ENCODE data around the gene SYNGR2.
A peak's percentile ranks its signal among the peaks of the same experiment; 100 is the strongest.

Gene SYNGR2

DNA sequence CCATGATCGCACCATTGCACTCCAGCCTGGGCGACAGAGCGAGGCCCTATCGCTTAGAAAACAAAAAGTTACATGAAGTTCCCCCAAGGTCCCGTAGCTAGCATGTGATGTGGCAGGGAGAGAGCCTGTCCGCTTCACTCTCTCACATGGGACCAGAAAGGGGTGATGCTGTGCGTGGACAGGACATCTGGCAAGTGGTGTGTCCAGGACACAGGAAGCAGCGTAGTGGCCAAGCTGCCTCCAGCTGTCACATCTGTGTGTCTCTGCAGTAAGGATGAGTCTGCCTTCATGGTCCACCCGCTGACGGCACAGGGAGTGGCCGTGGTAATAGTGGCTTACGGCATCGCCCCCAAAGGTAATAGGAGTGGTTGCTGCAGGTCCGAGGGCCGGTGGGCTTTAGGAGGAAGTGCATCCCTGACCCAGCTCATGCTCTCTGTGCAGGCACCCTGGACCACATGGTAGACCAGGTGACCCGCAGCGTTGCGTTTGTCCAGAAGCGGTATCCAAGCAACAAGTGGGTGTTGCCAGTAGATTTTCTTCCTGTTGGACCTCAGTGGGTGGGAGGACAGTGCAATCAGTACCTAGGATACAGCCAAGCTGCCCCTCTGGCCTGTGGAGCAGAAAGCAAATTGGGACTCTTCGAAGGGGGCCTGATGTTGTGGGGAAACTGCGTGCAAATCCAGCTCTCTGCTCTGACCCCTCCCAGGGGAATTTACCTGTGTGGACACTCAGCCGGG lies 36.2 kb downstream of the SYNGR2 start:
- DNase-seq (ENCODE audit: low spot score): no peak

- no peak for DNase-seq (ENCODE audit: low spot score)
Observed at GRCh38 chr17:78205124-78205775, 36.9 kb downstream of the SYNGR2 start.

DNA sequence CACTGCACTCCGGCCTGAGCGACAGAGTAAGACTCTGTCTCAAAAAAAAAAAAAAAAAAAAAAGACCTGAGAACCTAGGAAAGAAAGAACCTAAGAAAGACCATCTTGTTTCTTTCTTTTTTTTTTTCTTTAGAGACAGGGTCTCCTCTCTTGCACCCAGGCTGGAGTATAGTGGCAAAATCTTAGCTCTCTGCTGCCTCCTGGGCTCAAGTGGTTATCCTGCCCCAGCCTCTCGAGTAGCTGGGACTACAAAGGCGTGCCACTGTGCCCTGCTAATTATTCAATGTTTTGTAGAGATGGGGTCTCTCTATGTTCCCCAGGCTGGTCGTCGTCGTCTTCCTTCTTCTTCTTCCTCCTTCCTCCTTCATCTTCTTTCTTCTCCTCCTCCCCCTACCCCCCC lies 37.9 kb downstream of the SYNGR2 start:
- peak; percentile 50 for DNase-seq (ENCODE audit: low spot score)

GRCh38 chr17:78208486-78208885 lies 40.1 kb downstream of the SYNGR2 start:
- no peak for DNase-seq (ENCODE audit: low spot score)

- no peak for DNase-seq (ENCODE audit: low spot score)
Observed at GRCh38 chr17:78210111-78210510, 41.7 kb downstream of the SYNGR2 start.

DNA sequence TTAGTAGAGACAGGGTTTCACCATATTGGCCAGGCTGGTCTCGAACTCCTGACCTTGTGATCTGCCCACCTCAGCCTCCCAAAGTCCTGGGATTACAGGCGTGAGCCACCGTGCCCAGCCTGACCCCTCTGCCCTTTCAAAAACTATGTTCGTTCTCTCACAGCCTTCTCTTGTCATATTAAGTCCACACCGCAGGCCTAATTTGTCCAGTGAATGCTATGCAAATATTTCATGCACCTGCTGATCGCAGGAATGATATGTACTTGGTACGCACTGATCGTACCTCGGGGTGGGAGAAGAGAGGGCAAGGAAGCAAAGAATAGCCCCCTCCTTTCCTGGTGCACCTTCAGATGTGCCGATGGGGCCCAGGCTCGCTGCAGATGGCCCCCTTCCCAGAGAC lies 42.7 kb downstream of the SYNGR2 start:
- DNase-seq (ENCODE audit: low spot score): no peak

DNA sequence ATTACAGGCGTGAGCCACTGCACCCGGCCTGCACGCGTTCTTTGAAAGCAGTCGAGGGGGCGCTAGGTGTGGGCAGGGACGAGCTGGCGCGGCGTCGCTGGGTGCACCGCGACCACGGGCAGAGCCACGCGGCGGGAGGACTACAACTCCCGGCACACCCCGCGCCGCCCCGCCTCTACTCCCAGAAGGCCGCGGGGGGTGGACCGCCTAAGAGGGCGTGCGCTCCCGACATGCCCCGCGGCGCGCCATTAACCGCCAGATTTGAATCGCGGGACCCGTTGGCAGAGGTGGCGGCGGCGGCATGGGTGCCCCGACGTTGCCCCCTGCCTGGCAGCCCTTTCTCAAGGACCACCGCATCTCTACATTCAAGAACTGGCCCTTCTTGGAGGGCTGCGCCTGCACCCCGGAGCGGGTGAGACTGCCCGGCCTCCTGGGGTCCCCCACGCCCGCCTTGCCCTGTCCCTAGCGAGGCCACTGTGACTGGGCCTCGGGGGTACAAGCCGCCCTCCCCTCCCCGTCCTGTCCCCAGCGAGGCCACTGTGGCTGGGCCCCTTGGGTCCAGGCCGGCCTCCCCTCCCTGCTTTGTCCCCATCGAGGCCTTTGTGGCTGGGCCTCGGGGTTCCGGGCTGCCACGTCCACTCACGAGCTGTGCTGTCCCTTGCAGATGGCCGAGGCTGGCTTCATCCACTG lies 45.8 kb downstream of the SYNGR2 start, which contains the start of gene BIRC5:
TSS of gene BIRC5 (plus strand) at position 238 of the 690 bp plus-strand sequence. CDS start at position 302, 64 bp downstream.
- DNase-seq (ENCODE audit: low spot score): peak; percentile 92

DNA sequence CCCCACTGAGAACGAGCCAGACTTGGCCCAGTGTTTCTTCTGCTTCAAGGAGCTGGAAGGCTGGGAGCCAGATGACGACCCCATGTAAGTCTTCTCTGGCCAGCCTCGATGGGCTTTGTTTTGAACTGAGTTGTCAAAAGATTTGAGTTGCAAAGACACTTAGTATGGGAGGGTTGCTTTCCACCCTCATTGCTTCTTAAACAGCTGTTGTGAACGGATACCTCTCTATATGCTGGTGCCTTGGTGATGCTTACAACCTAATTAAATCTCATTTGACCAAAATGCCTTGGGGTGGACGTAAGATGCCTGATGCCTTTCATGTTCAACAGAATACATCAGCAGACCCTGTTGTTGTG lies 46.3 kb downstream of the SYNGR2 start:
- peak; percentile 32 for DNase-seq (ENCODE audit: low spot score)

DNA sequence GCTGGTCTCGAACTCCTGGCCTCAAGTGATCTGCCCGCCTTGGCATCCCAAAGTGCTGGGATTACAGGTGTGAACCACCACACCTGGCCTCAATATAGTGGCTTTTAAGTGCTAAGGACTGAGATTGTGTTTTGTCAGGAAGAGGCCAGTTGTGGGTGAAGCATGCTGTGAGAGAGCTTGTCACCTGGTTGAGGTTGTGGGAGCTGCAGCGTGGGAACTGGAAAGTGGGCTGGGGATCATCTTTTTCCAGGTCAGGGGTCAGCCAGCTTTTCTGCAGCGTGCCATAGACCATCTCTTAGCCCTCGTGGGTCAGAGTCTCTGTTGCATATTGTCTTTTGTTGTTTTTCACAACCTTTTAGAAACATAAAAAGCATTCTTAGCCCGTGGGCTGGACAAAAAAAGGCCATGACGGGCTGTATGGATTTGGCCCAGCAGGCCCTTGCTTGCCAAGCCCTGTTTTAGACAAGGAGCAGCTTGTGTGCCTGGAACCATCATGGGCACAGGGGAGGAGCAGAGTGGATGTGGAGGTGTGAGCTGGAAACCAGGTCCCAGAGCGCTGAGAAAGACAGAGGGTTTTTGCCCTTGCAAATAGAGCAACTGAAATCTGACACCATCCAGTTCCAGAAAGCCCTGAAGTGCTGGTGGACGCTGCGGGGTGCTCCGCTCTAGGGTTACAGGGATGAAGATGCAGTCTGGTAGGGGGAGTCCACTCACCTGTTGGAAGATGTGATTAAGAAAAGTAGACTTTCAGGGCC lies 51.2 kb downstream of the SYNGR2 start:
- no peak for DNase-seq (ENCODE audit: low spot score)
